Body of pancreas (tissue), 4 donors: ENCODE measurements around the gene MEGF9.

Experiments
- POLR2A ChIP-seq, 3 donors: fragments of 450-650 bp; IDR thresholded peaks; one replicate each; pipeline ENCODE4 v1.6.1; 2016; ENCODE audit warnings: antibody characterized with exemption in 3 of 3, mild to moderate bottlenecking in 2 of 3
- TF ChIP-seq, protein P1 (sequence below), 7 experiments: fragments of 450-650 bp in 4 of 7; fragments of 200-600 bp in 3 of 7; sonication (generic) in 3 of 7; IDR thresholded peaks; one replicate each; pipeline ENCODE4 v1.5.1; 2016 to 2019; ENCODE audit warnings: antibody characterized with exemption in 7 of 7

DNA sequence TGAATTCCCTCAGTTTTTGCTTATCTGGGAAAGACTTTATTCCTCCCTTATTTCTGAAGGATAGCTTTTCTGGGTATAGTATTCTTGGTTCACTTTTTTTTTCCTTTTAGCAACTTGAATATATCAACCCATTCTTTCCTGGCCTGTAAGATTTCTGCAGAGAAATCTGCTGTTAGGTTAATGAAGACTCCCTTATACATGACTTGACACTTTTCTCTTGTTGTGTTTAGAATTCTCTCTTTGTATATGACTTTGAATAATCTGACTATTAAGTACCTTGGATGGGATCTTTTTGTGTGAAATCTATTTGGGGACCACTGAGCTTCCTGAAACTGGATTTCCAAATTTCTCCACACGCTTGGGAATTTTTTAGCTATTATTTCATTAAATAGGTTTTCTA, 79.3 kb downstream of the MEGF9 start:
- TF ChIP-seq, protein P1, sequence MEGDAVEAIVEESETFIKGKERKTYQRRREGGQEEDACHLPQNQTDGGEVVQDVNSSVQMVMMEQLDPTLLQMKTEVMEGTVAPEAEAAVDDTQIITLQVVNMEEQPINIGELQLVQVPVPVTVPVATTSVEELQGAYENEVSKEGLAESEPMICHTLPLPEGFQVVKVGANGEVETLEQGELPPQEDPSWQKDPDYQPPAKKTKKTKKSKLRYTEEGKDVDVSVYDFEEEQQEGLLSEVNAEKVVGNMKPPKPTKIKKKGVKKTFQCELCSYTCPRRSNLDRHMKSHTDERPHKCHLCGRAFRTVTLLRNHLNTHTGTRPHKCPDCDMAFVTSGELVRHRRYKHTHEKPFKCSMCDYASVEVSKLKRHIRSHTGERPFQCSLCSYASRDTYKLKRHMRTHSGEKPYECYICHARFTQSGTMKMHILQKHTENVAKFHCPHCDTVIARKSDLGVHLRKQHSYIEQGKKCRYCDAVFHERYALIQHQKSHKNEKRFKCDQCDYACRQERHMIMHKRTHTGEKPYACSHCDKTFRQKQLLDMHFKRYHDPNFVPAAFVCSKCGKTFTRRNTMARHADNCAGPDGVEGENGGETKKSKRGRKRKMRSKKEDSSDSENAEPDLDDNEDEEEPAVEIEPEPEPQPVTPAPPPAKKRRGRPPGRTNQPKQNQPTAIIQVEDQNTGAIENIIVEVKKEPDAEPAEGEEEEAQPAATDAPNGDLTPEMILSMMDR (IDR thresholded peaks at IDR 0.05) = no peak
- no peak for TF ChIP-seq POLR2A (IDR thresholded peaks at IDR 0.05)
